Measurements from ENCODE around the gene SNRPE.
"Not testable (repeated sequence)": the region's sequence is repeated elsewhere in the genome, so short reads cannot be mapped to it uniquely, and the experiment has no call there.

The SNRPE gene

DNA sequence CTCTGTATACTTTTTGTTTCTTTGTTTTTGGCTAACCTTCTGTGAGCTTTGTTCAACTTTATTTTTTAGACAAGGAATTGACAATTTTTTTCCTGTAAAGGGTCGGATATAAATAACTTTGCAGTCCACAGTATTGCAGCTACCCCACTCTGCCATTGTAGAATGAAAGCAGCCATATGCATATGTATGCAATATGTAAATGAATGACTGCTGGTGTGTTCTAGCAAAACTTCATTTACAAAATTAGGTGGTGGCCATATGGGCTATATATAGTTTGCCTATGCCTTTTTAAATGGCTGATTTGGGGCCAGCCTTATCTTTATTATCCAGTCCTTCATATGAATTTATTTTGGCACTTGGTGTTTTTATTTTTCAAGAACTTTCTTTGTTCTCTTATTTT lies 18.0 kb upstream of the SNRPE start:
- Histone ChIP-seq H3K36me3 (ENCODE audit: control insufficient read depth, insufficient read depth, low read length) (peaks cover 27% of the 10 kb centered on the region), H3K9me3 (ENCODE audit: control insufficient read depth, insufficient read depth, low read length) (no peaks in the 10 kb centered on the region), H3K4me1 (ENCODE audit: control insufficient read depth, insufficient read depth, low read length) (no peaks in the 10 kb centered on the region), H3K4me3 (ENCODE audit: low read depth, low read length) (no peak overlapping the region), H3K27me3 (ENCODE audit: control insufficient read depth, insufficient read depth, low read length) (no peaks in the 10 kb centered on the region), H3K9ac (ENCODE audit: low read depth, low read length) (no peak overlapping the region)

DNA sequence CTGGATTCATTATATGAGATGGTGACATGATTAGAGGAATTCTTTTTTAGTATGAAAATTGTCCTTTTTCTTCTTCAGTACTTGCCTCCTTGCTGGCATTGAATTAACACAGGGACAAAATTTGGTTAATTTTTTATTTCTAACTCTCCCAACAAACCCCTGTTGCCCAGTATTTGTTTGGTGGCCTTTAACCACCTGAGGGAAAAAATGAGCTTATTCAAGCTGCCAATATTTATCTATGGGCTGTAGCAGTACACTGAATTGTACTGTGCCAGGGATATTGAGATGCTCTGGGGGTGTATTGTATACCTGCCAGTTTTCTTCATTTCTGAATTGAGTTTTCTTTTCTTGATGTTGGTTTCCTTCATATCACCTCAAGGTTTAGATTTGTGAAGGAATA lies 8.3 kb upstream of the SNRPE start:
- not testable (repeated sequence) for H3K9ac ChIP-seq (ENCODE audit: low read depth, low read length); H3K4me1 ChIP-seq (ENCODE audit: control insufficient read depth, insufficient read depth, low read length); H3K9me3 ChIP-seq (ENCODE audit: control insufficient read depth, insufficient read depth, low read length); H3K4me3 ChIP-seq (ENCODE audit: low read depth, low read length); H3K27me3 ChIP-seq (ENCODE audit: control insufficient read depth, insufficient read depth, low read length)
- H3K36me3 ChIP-seq (ENCODE audit: control insufficient read depth, insufficient read depth, low read length), result peaks cover 33% of the 10 kb centered on the region

DNA sequence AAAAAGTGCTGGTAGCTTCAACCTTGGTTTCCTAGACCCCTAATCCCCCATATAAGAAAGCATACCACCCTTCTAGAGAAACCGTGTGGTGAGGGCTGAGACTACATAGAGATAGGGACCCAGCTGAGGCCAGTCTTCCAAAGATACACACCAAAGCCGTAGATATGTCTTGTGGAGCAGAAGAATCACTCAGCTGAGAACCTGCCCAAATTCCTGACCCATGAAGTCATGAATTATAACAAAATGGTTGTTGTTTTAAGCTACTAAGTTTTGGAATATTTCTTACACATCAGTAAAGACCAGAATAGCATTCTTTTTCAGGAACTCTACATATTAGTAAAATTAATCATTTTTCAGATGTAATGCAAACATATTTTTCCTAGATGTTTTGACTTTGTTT lies 3.3 kb upstream of the SNRPE start:
- no peaks in the 10 kb centered on the region for H3K27me3 ChIP-seq (ENCODE audit: control insufficient read depth, insufficient read depth, low read length)
- no peak overlapping the region for H3K4me3 ChIP-seq (ENCODE audit: low read depth, low read length)
- no peaks in the 10 kb centered on the region for H3K36me3 ChIP-seq (ENCODE audit: control insufficient read depth, insufficient read depth, low read length)
- H3K4me1 ChIP-seq (ENCODE audit: control insufficient read depth, insufficient read depth, low read length), result peaks cover 4% of the 10 kb centered on the region
- no peaks in the 10 kb centered on the region for H3K9me3 ChIP-seq (ENCODE audit: control insufficient read depth, insufficient read depth, low read length)
- H3K9ac ChIP-seq (ENCODE audit: low read depth, low read length), result no peak overlapping the region

DNA sequence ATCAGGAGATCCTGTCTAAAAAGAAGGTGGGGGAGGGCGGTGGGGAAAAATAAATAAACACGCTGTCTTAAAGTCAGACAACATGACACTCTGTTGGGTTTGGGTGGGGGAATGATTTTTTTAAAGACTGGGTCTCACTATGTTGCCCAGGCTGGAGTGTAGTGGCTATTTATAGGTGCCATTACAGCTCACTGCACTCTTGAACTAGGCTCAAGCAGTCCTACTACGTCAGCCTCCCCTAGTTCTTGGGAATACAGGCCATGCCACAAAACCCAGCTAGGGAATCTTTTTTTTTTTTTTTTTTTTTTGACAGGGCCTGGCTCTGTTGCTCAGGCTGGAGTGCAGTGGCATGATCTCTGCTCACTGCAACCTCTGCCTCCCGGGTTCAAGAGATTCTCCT lies 2.4 kb upstream of the SNRPE start:
- no peak overlapping the region for H3K9ac ChIP-seq (ENCODE audit: low read depth, low read length)

DNA sequence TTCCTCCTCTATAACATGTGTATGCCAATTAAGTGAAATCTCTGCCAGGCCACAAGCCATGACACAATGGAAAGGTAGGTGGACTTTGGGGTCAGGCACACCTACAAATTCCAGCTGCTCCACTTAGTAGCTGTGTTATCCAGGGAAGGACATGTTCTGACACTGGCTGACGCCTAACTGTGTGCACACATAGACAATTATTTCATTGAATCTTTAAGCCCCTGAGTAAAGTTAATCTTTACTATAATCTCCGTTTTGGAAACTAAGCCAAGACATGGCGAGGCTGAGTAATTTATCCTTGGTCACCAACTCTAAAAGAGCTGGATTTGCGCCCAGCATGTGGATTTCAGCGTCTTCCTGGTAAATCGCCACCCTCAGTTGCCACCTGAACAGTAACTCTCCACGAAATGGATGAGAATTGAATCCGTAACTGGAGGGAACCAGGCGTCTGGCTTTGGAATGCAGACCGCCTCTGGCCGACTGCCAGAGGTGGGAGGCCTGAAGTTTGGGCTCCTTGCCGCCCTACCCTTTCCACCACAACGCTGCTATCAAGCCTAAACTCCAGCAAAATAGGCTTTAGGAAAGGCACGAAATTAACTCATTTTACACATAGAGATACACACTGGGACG lies 888 bp upstream of the SNRPE start:
- no peak overlapping the region for H3K4me3 ChIP-seq (ENCODE audit: low read depth, low read length)
- no peak overlapping the region for H3K9ac ChIP-seq (ENCODE audit: low read depth, low read length)

More for the DNA sequence above, 2.4 kb upstream of the SNRPE start:
- H3K4me1 ChIP-seq (ENCODE audit: control insufficient read depth, insufficient read depth, low read length), result peaks cover 4% of the 10 kb centered on the region
- H3K4me3 ChIP-seq (ENCODE audit: low read depth, low read length), result no peak overlapping the region
- no peaks in the 10 kb centered on the region for H3K27me3 ChIP-seq (ENCODE audit: control insufficient read depth, insufficient read depth, low read length)
- H3K9me3 ChIP-seq (ENCODE audit: control insufficient read depth, insufficient read depth, low read length), result no peaks in the 10 kb centered on the region
- H3K36me3 ChIP-seq (ENCODE audit: control insufficient read depth, insufficient read depth, low read length), result no peaks in the 10 kb centered on the region

DNA sequence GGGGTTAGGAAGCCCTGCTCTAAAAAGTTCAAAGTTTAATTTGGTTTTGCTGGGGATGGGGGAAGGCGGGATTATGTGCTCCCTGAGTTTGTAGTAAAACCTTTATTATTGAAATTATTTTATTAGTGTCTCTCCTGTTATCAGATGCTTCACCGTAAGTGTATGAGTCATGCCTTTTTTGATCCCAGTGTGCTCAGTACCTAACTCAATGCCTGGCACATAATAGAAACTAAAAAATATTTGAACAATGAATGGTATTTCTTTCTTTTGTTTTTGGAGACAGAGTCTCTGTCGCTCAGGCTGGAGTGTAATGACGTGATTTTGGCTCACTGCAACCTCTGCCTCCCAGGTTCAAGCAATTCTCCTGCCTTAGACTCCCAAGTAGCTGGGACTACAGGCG lies 6.4 kb downstream of the SNRPE start:
- Histone ChIP-seq H3K9me3 (ENCODE audit: control insufficient read depth, insufficient read depth, low read length) (no peaks in the 10 kb centered on the region), H3K9ac (ENCODE audit: low read depth, low read length) (no peak overlapping the region), H3K4me3 (ENCODE audit: low read depth, low read length) (no peak overlapping the region), H3K4me1 (ENCODE audit: control insufficient read depth, insufficient read depth, low read length) (peaks cover 6% of the 10 kb centered on the region), H3K36me3 (ENCODE audit: control insufficient read depth, insufficient read depth, low read length) (peaks cover 22% of the 10 kb centered on the region), H3K27me3 (ENCODE audit: control insufficient read depth, insufficient read depth, low read length) (no peaks in the 10 kb centered on the region)

More for the DNA sequence above, 888 bp upstream of the SNRPE start:
- Histone ChIP-seq H3K36me3 (ENCODE audit: control insufficient read depth, insufficient read depth, low read length) (peaks cover 5% of the 10 kb centered on the region), H3K4me1 (ENCODE audit: control insufficient read depth, insufficient read depth, low read length) (peaks cover 4% of the 10 kb centered on the region), H3K27me3 (ENCODE audit: control insufficient read depth, insufficient read depth, low read length) (no peaks in the 10 kb centered on the region), H3K9me3 (ENCODE audit: control insufficient read depth, insufficient read depth, low read length) (no peaks in the 10 kb centered on the region)

DNA sequence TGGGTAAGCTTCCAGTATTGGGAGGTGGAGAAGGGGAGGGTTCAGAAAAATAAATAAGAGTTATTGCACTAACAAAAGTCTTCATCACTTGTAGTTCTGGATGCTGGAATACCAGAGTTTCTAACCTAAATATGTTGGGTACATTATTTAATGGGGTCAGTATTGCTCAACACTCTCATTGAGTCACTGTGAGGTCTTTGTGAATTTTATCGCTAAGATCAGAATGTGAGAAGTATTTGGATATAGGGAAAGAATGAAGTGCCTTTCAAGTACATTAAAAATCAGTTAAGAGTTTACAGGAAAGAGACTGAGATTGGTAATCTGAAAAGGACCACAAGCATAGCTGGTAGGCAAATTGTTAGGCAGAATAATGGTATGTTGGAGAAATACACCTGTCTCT lies 8.8 kb downstream of the SNRPE start:
- H3K4me1 ChIP-seq (ENCODE audit: control insufficient read depth, insufficient read depth, low read length), result peaks cover 5% of the 10 kb centered on the region
- no peak overlapping the region for H3K4me3 ChIP-seq (ENCODE audit: low read depth, low read length)
- H3K27me3 ChIP-seq (ENCODE audit: control insufficient read depth, insufficient read depth, low read length), result no peaks in the 10 kb centered on the region
- H3K36me3 ChIP-seq (ENCODE audit: control insufficient read depth, insufficient read depth, low read length), result peaks cover 32% of the 10 kb centered on the region
- H3K9ac ChIP-seq (ENCODE audit: low read depth, low read length), result no peak overlapping the region
- H3K9me3 ChIP-seq (ENCODE audit: control insufficient read depth, insufficient read depth, low read length), result no peaks in the 10 kb centered on the region

DNA sequence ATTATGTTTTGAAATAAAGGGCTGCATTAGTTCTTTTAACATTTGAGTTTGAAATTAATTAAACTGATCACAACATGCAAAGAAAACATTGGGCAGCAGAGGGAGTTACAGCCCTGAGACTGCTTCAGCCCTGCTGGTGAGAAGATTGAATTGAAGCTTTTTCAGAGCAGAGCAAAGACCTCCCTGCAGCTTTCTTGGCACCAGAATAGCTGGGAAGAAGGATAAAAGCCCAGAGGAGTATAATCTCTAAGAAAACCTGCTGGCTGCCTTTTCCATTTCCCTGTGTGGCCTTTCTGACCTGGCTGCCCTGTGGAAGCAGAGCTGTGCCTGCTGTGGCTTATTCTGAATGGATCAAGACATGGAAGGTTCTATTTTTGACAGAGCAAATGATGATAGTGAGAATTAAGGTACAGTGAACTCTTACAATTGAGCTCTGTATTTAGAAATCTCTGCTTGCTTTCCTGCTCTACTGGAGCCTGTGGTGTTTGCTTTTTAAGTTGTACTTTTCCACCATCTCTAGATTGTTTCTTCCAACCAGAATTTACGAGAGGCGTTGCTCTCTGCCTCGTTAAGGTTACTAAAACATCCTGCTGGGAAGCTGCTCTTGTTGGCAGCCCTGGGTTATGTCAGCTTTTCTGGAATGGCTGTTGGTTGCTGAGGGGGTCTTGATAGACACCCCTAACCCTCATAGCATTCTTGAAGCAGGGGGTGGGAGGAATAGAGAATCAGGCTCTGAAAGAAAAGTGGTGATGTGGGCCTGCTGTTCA lies 9.9 kb downstream of the SNRPE start:
- Histone ChIP-seq H3K27me3 (ENCODE audit: control insufficient read depth, insufficient read depth, low read length) (no peaks in the 10 kb centered on the region), H3K4me1 (ENCODE audit: control insufficient read depth, insufficient read depth, low read length) (peaks cover 5% of the 10 kb centered on the region), H3K9ac (ENCODE audit: low read depth, low read length) (no peak overlapping the region), H3K4me3 (ENCODE audit: low read depth, low read length) (no peak overlapping the region), H3K9me3 (ENCODE audit: control insufficient read depth, insufficient read depth, low read length) (no peaks in the 10 kb centered on the region), H3K36me3 (ENCODE audit: control insufficient read depth, insufficient read depth, low read length) (peaks cover 22% of the 10 kb centered on the region)

DNA sequence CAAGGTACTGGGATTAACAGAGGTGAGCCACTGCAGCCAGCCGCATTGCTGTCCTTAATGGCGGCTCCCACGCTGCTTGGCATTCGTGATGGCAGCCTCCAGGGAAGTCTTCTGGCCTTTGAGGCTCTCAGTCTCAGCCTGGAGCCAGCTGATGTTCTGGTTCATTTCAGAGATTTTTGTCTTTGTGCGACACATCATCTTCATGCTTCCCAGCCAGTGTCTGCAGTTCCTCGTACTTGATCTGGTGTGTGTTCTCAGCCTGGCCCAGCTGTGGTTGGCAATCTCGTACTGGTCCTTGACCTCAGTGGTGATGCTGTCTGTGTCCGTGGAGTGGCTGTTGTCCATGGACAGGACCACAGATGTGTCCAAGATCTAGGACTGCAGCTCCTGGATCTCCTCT lies 11.7 kb downstream of the SNRPE start:
- H3K4me3 ChIP-seq (ENCODE audit: low read depth, low read length), result no peak overlapping the region
- H3K9ac ChIP-seq (ENCODE audit: low read depth, low read length), result no peak overlapping the region
- H3K27me3 ChIP-seq (ENCODE audit: control insufficient read depth, insufficient read depth, low read length), result no peaks in the 10 kb centered on the region
- H3K36me3 ChIP-seq (ENCODE audit: control insufficient read depth, insufficient read depth, low read length), result peaks cover 15% of the 10 kb centered on the region
- H3K9me3 ChIP-seq (ENCODE audit: control insufficient read depth, insufficient read depth, low read length), result no peaks in the 10 kb centered on the region
- H3K4me1 ChIP-seq (ENCODE audit: control insufficient read depth, insufficient read depth, low read length), result peaks cover 5% of the 10 kb centered on the region

DNA sequence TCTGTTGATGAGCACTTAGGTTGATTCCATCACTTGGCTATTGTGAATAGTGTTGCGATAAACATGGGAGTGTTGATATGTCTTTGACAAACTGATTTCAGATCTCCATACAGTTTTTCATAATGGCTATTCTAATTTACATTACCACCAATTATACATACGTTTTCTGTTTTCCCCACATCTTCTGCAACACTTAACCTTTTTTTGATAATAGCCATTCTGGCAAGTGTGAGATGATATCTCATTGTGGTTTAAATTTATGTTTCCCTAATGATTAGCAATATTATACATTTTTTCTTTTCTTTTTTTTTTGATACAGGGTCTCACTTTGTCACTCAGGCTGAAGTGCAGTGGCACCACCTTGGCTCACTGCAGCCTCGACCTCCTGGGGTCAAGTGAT lies 17.0 kb downstream of the SNRPE start:
- Histone ChIP-seq H3K4me3 (ENCODE audit: low read depth, low read length) (no peak overlapping the region), H3K36me3 (ENCODE audit: control insufficient read depth, insufficient read depth, low read length) (peaks cover 7% of the 10 kb centered on the region), H3K9ac (ENCODE audit: low read depth, low read length) (no peak overlapping the region), H3K9me3 (ENCODE audit: control insufficient read depth, insufficient read depth, low read length) (no peaks in the 10 kb centered on the region), H3K4me1 (ENCODE audit: control insufficient read depth, insufficient read depth, low read length) (no peaks in the 10 kb centered on the region), H3K27me3 (ENCODE audit: control insufficient read depth, insufficient read depth, low read length) (no peaks in the 10 kb centered on the region)

DNA sequence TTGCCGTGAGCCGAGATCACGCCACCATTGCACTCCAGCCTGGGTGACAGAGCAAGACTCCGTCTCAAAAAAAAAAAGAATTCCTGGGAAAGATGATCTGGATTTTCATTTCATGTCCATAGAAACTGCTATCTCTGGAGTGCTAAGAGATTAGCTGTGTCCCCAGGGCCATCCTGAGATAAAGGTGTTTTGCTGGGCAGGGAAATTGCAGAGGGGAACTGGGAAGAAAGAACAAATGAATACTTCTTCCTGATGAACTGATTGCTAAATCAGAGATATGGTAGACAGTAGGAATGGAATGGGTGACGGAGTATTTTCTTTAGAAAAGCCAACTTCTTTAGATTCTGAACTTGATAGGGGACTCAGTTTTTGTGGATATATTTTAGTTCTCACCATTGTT lies 19.2 kb downstream of the SNRPE start:
- Histone ChIP-seq H3K9ac (ENCODE audit: low read depth, low read length) (no peak overlapping the region), H3K9me3 (ENCODE audit: control insufficient read depth, insufficient read depth, low read length) (no peaks in the 10 kb centered on the region), H3K27me3 (ENCODE audit: control insufficient read depth, insufficient read depth, low read length) (no peaks in the 10 kb centered on the region), H3K4me1 (ENCODE audit: control insufficient read depth, insufficient read depth, low read length) (no peaks in the 10 kb centered on the region), H3K36me3 (ENCODE audit: control insufficient read depth, insufficient read depth, low read length) (no peaks in the 10 kb centered on the region), H3K4me3 (ENCODE audit: low read depth, low read length) (no peak overlapping the region)

DNA sequence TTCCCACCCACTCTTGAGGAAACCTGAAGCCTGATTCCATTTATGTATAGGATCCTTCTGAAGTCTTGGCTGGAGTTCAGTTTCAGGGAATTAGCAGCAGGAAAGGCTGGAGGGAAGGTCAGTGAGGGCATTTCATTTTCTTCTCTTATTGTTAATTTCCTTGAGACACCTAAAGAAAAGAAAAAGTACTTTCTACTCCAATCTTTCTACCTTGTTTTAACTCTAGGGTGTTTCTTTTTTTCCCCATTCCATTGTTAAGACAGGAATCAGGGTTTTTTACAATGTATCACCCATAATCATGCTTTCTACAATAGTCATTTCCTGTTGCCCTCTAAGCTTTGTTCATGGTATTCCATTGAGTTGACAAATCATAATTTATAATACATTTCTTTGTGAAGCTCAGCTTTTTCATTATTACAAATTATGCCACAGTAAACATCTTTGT lies 27.4 kb downstream of the SNRPE start:
- Histone ChIP-seq H3K9ac (ENCODE audit: low read depth, low read length) (no peak overlapping the region), H3K27me3 (ENCODE audit: control insufficient read depth, insufficient read depth, low read length) (no peaks in the 10 kb centered on the region), H3K4me3 (ENCODE audit: low read depth, low read length) (no peak overlapping the region), H3K9me3 (ENCODE audit: control insufficient read depth, insufficient read depth, low read length) (no peaks in the 10 kb centered on the region), H3K36me3 (ENCODE audit: control insufficient read depth, insufficient read depth, low read length) (no peaks in the 10 kb centered on the region), H3K4me1 (ENCODE audit: control insufficient read depth, insufficient read depth, low read length) (no peaks in the 10 kb centered on the region)

Data from iPS-15b (cell line).